ENCODE results near the gene PDE6A.
A peak's percentile ranks its signal among the peaks of the same experiment; 100 is the strongest.

- TF ChIP-seq CTCF (IDR thresholded peaks at IDR 0.05) (peak in 2 of 6 experiments; percentile 21 to 25), POLR2A (IDR thresholded peaks at IDR 0.05) (peak; percentile 93 to 98)
Observed at GRCh38 chr5:149960272-149961185, 15.9 kb upstream of the PDE6A start, which contains the start of gene SLC26A2.

Data from adrenal gland (tissue), 5 donors.